ENCODE data around the gene ANKRD44. TPM values are rescaled to one million over a fixed set of nuclear protein-coding genes. Genes with fewer than 3 reads are reported as not detected.

The ANKRD44 gene
- total RNA-seq, 1 donor from 2014 or later, result 35.4 TPM

- DNase-seq, result no peak
Observed at GRCh38 chr2:197141702-197142473, 168.7 kb downstream of the ANKRD44 start.

DNA sequence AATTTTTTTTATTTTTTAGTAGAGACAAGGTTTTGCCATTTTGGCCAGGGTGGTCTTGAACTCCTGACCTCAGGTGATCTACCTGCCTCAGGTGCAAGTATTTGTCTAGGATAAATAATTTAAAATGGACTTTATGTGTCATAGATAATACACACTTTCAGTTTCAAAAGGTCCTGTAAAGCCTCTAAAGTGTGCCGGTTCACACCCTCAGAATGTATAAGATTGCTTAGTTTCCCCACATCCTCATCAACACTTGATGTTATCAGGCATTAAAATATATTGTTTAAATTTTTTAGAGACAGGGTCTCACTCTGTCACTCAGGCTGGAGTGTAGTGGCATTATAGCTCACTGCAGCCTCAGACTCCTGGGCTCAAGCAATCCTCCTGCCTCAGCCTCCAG lies 170.5 kb downstream of the ANKRD44 start:
- DNase-seq, result no peak

- DNase-seq, result no peak
Observed at GRCh38 chr2:197138506-197138905, 172.1 kb downstream of the ANKRD44 start.

- no peak for DNase-seq
Observed at GRCh38 chr2:197137826-197138477, 172.6 kb downstream of the ANKRD44 start.

DNA sequence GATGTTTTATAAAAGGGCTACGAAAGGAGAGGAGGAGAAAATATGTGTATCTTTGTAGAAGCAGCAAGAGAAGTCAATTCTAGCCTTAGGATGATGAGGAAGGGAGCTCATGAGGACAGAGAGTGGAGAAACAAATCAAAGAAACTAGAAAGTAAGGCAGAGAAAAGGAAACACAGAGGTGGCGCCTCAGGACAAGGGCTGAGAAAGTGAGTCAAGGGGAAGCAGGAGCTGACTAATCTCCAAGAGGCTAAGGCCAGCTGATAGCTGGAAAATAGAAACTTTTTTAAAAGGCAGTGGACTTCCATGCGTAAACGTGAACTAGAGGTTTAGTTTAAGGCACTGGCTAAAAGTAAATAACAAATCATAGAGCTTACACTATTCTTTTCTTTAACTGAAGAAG lies 173.3 kb downstream of the ANKRD44 start:
- DNase-seq, result no peak

DNA sequence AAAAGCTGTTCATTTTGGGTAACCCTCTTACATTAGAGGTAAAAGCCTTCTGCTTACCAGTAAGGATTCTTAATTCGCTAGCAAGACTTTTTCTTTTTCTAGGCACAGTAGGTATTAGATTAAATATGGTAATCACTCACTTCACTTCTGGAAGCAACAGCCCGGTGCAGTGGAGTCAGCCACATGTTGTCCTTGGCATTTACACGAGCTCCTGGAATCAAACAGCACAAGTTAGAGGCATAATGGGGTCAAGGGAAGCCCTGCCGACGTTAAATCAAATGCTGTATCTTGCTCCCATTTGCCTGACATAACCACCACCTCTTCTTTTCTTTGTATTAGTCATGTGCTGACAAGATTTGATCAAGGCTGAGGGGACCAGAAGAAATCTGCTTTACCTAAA lies 174.1 kb downstream of the ANKRD44 start:
- DNase-seq, result no peak

DNA sequence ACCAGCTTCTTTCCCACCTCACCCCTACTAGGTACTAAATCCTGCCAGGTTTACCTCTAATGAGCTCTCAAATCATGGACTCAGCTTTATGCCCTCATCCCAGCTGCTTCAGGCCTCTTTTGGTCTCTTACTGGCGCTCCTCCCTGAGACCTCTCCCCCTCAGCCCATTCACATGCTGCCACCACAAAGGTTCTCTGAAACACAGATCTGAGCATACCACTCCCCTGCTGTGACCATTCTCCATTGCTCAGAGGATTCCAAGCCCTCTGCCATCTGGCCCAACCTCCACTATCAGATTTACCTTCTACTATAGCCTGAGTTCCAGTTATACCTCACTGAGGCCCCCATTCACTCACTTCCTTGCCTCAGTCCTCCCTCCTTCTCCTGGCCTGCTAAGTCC lies 174.8 kb downstream of the ANKRD44 start:
- no peak for DNase-seq

- no peak for DNase-seq
Observed at GRCh38 chr2:197134206-197134605, 176.4 kb downstream of the ANKRD44 start.

DNA sequence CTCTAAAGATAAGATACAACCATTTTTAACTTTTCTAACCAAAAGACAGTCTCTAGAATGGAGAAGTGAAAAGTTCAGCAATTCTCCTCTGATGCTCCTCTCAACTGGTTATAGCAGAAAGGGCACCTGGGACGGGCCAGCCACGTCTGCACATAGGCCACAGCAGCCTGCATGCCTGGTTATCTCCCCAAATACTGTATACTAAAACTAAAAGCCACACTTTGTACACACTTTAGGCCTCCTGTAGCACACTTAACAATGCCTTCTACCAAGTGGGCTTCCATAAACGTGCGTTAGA lies 179.1 kb downstream of the ANKRD44 start:
- DNase-seq, result no peak

- no peak for DNase-seq
Observed at GRCh38 chr2:197130318-197130717, 180.3 kb downstream of the ANKRD44 start.

DNA sequence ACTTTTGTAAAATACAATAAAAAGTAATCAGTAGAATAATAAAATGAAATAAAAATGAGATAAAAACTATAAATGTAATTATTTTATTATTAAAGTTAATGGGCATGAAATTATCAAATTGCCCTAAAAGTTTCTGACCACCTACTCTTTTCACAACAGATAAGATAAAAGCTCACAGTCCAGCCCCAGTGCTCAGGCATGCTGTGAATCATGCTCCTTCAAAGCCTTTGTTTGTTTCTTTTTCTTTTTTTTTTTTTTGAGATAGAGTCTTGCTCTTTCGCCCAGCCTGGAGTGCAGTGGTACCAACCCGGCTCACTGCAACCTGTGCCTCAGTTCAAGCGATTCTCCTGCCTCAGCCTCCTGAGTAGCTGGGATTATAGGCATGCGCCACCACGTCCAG lies 181.7 kb downstream of the ANKRD44 start:
- DNase-seq, result no peak

GRCh38 chr2:197128126-197128525 lies 182.5 kb downstream of the ANKRD44 start:
- DNase-seq, result no peak

- no peak for DNase-seq
Observed at GRCh38 chr2:197126630-197127352, 183.8 kb downstream of the ANKRD44 start.

DNA sequence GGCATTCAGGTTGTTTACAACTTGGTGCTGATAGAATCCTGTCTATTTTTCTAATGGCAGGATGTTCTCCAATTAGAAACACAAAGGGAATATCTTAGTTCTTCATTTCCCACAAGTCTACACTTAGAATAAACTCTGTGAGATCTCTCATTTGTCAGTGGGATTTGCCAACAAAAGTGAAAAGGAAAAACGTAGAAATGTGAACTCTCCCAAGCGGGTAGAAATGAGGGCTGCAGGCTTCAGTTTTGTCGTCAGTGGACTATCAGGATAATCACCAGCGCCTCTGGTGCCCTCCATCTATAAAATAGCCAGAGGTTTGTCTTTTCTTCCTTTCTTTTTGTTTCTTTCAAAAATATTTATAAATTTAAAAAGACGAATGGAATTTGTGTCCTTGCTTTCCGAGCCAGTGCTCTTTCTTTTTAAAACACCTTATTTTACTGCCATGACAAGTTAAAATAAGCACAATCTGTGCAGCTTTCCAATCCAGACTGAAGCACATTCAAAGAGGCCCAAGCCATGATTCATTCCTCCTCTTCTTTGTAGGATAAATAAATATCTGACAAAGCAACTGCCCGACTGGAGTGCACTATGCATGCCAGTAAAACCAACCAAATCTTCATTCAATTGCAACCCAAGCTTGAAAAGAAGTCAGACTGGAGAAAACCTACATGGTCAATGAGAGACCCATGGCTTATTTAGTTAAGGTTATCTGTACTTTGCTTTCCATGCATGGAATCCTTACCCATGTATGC lies 185.8 kb downstream of the ANKRD44 start:
- no peak for DNase-seq

- no peak for DNase-seq
Observed at GRCh38 chr2:197122821-197123220, 187.8 kb downstream of the ANKRD44 start.

DNA sequence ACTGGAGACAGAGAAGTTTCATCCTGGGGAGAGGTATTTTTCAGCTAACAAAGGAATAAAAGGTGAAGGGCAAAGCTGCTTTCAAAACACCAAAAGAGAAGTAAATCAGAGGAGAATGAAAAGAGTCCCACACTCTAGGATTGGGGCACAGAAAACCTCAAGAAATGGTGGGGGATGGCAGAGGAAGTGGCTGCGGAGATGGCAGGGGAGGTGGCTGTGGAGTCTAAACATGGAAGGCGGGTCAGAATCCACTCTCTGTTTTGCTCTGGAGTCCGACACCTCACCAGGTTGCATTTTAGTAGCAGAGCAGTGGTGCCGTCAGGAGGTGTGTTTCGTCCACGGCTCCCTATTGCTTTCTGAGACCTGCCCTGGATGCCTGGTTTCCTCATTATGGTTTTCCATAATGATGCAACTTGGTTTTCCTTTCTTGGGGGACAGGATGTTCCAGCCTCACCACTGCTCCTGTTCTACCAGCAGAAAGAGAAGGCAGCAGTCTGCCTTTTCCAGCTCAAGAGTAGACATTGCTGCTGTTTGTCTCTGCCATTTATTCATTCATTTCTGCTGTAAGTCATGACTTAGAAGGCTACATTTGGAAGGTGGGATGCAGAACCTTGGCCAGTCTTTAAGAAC lies 188.7 kb downstream of the ANKRD44 start:
- DNase-seq, result no peak

- no peak for DNase-seq
Observed at GRCh38 chr2:197121255-197121654, 189.3 kb downstream of the ANKRD44 start.

- DNase-seq, result no peak
Observed at GRCh38 chr2:197116306-197116879, 194.2 kb downstream of the ANKRD44 start.

- DNase-seq, result no peak
Observed at GRCh38 chr2:197115325-197115724, 195.3 kb downstream of the ANKRD44 start.

DNA sequence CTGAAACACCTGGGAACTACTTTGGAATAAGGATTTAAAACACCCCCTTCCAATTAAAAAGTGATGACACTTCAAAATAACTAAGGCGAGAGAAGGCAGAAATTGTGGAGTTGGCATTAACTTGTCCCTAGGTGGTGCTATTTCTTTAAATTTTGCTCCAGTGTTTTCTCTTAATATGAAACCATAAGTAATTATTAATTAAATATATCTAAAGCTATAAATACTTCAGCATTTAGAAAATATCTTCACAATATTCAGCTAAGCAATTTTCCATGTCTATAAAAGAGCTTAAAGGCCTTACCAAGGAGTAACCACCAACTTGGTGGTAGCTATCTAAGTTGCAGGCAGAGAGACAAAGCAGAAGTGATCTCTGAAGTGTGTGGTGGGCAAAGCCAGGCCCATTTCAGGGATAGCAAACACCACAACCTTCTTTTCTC lies 197.3 kb downstream of the ANKRD44 start:
- peak; percentile 55 for DNase-seq

DNA sequence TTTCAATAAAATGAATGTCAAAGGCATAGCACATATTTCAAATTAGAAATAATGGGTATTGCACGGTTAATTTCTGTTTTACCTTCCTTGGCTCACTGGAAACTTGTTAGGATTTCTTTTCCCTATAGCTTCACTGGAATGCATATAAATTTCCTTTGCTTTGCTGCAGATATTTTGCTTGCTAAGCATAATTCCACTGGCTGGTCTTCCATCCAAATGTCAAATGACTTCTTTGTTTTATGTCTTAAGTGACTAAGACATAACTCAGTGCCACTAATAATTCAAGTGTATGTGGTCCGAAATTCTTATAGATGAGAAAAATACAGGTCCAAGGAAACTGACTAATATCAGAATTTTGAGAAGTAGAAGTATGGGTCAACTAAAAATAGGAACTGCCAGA lies 201.3 kb downstream of the ANKRD44 start:
- no peak for DNase-seq

DNA sequence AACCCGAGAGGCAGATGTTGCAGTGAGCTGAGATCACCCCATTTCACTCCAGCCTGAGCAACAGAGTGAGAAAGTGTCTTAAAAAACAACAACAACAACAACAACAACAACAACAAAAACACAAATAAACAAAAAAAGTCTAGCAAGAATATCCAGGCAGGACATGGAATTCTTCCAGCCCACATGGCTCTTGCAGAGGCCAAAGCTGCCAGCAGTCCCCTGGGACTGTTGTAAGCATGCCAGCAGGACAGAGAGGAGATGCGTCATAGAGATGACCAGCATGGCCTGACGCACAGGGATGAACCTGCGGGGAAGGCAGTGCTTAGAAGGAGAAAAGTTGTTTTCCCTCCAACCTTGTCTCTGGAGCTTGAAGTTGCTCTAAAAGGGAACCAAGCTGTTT lies 201.8 kb downstream of the ANKRD44 start:
- DNase-seq, result no peak
